GM12878 (cell line): ENCODE data around the gene AMTN. TPM values are rescaled to one million over a fixed set of nuclear protein-coding genes. Genes with fewer than 3 reads are reported as not detected.

Experiments
- ATAC-seq: fragments of 200-7000 bp; cut with Tn5 transposase; 3 replicates; pipeline ENCODE4 v1.9.1; 2020; ENCODE audit warnings: mild to moderate bottlenecking, moderate library complexity
- BruUV-seq: library from RNA; stranded (reverse); fragments of 400-500 nt; replicated peaks from 2 replicates; lab custom pipeline; 2021; lab: Mats Ljungman, UMichigan
- CTCF ChIA-PET: fragments of 300-600 bp; sonication (Branson Sonifier 250); formaldehyde crosslinking; extraction: SDS; loops from one replicate; lab custom pipeline; 2021; ENCODE audit warnings: inconsistent platforms; lab: Yijun Ruan, JAX
- POLR2A ChIA-PET: fragments of 350-600 bp; formaldehyde crosslinking; extraction: SDS; loops from one replicate; lab custom pipeline; 2021; ENCODE audit warnings: inconsistent platforms; lab: Charles Lee
- RAD21 ChIA-PET: fragments of 300-600 bp; sonication (Branson Sonifier 250); formaldehyde crosslinking; loops from one replicate; lab custom pipeline; 2023; ENCODE audit warnings: antibody characterized with exemption; ENCODE audit not compliant: unreplicated experiment; lab: Charles Lee
- SMC1A ChIA-PET: fragments of 300-600 bp; sonication (Branson Sonifier 250); formaldehyde crosslinking; loops from one replicate; lab custom pipeline; 2023; ENCODE audit not compliant: unreplicated experiment, uncharacterized antibody; lab: Charles Lee
- DNase-seq: peaks from one replicate; pipeline ENCODE4 v3.0.0-alpha.2; 2011; ENCODE audit warnings: low read depth, low spot score
- FAIRE-seq: peaks from 3 replicates; lab custom pipeline; 2011; peaks lifted over from hg19 to GRCh38; lab: Jason Lieb, UNC
- H2AFZ ChIP-seq: 2 replicates; pipeline ENCODE4 v1.6.0; 2011; ENCODE audit warnings: low read depth, low read length, control low read depth; ENCODE audit not compliant: control insufficient read depth
- H3K27ac ChIP-seq: 2 replicates; pipeline ENCODE4 v1.5.1; 2011; ENCODE audit warnings: control low read depth; ENCODE audit not compliant: control insufficient read depth, insufficient read depth
- H3K27me3 ChIP-seq, 2 experiments: replicated peaks in 1 of 2; 2 replicates each; pipeline versions ENCODE4 v1.6.0 to v1.6.1; 2011; ENCODE audit warnings: low read length in 1 of 2; ENCODE audit not compliant: control insufficient read depth in 2 of 2, insufficient read depth in 2 of 2
- H3K36me3 ChIP-seq, 2 experiments: 2 replicates each; pipeline ENCODE4 v1.5.1; 2011; ENCODE audit warnings: low read length in 1 of 2; ENCODE audit not compliant: control insufficient read depth in 2 of 2, insufficient read depth in 2 of 2
- H3K4me1 ChIP-seq: 2 replicates; pipeline ENCODE4 v1.6.1; 2011; ENCODE audit warnings: mild to moderate bottlenecking, low read length, moderate library complexity, mixed read lengths; ENCODE audit not compliant: control insufficient read depth, insufficient read depth
- H3K4me2 ChIP-seq: 2 replicates; pipeline ENCODE4 v1.6.0; 2011; ENCODE audit warnings: control low read depth; ENCODE audit not compliant: control insufficient read depth, insufficient read depth
- H3K4me3 ChIP-seq: fragments of 200-600 bp; sonication (generic); 2 replicates; pipeline ENCODE4 v1.5.1; 2016
- H3K79me2 ChIP-seq: 2 replicates; pipeline ENCODE4 v1.6.0; 2011; ENCODE audit warnings: low read length; ENCODE audit not compliant: control insufficient read depth, insufficient read depth
- H3K9ac ChIP-seq: 2 replicates; pipeline ENCODE4 v1.8.0; 2011; ENCODE audit warnings: low read length, control low read depth, mixed read lengths; ENCODE audit not compliant: control insufficient read depth, insufficient read depth
- H3K9me3 ChIP-seq: replicated peaks from 3 replicates; pipeline ENCODE4 v1.5.1; 2011; ENCODE audit warnings: mild to moderate bottlenecking, low read length; ENCODE audit not compliant: control insufficient read depth, insufficient read depth
- H4K20me1 ChIP-seq: 2 replicates; pipeline ENCODE4 v1.6.0; 2011; ENCODE audit not compliant: control insufficient read depth, insufficient read depth
- CTCF ChIP-seq, 3 experiments: IDR thresholded peaks in 2 of 3; conservative IDR thresholded peaks in 1 of 3; 2 replicates each; pipeline ENCODE4 v1.5.1; 2011; ENCODE audit warnings: low read depth in 3 of 3, low read length in 3 of 3, mild to moderate bottlenecking in 3 of 3, control low read depth in 2 of 3, moderate library complexity in 2 of 3, inconsistent platforms in 1 of 3, mixed read lengths in 1 of 3; ENCODE audit not compliant: control insufficient read depth in 2 of 3, insufficient read depth in 1 of 3; ENCODE audit errors: extremely low read depth in 1 of 3
- RAD21 ChIP-seq: IDR thresholded peaks from 2 replicates; pipeline ENCODE4 v1.6.1; 2011; ENCODE audit warnings: mild to moderate bottlenecking, low read depth, low read length, moderate library complexity; ENCODE audit not compliant: insufficient read depth
- SMC3 ChIP-seq: IDR thresholded peaks from 2 replicates; pipeline ENCODE4 v1.6.1; 2011; ENCODE audit warnings: low read length, improper control_type of control experiment, borderline replicate concordance
- WGBS: methylation state at CpG from one replicate; pipeline ENCODE4 v1.1.6; 2016; ENCODE audit warnings: low lambda C conversion rate; ENCODE audit not compliant: insufficient replicate concordance, insufficient coverage; ENCODE audit errors: missing lambda C conversion rate; 5-methylcytosine and 5-hydroxymethylcytosine counted together
- in situ Hi-C: fragments of 300-500 bp; cut with MboI; formaldehyde crosslinking; loops from 9 replicates; pipeline ENCODE4 v1.14.3; 2018; ENCODE audit warnings: mixed read lengths
- intact Hi-C: fragments of 100-400 bp; cut with micrococcal nuclease; formaldehyde crosslinking; loops from one replicate; pipeline ENCODE4 v1.14.2; 2022; ENCODE audit not compliant: unreplicated experiment
- polyA plus RNA-seq, 11 experiments: library from polyadenylated mRNA; depleted of rRNA in 4 of 11; unstranded in 6 of 11; stranded (reverse) in 5 of 11; fragments of >200 nt; fragmentation: Nextera tagmentation in 4 of 11; fragmentation: Illumina TruSeq in 1 of 11; extraction: Ambion mirVana in 4 of 11; extraction: Trizol in 1 of 11; gene quantifications; 1 replicate in 1 of 11; 2 replicates in 10 of 11; pipeline versions ENCODE4 v1.2.1 to v1.2.3, GENCODE V29; 2011 to 2016; ENCODE audit warnings: inconsistent platforms in 2 of 11, missing spikeins in 2 of 11, low read depth in 1 of 11
- total RNA-seq, 4 experiments: library from RNA; depleted of rRNA in 3 of 4; stranded (reverse); fragments of >200 nt in 3 of 4; fragmentation: Illumina TruSeq in 1 of 4; extraction: Trizol in 1 of 4; gene quantifications; 2 replicates each; pipeline versions ENCODE4 v1.2.1 to v1.2.3, GENCODE V29; 2013 to 2021
- TF ChIP-seq, protein P1 (sequence below): IDR thresholded peaks from 2 replicates; pipeline ENCODE4 v1.6.1; 2012; ENCODE audit warnings: mild to moderate bottlenecking, low read depth, low read length

AMTN gene
- total and polyA plus RNA-seq, 10 of the 15 experiments (the other 5 are each of a cell fraction or from before 2014, with no cell fraction given), result not detected

- intact Hi-C loops, result loop anchor here (2.0 to 10.0 kb wide), 5 partner anchors 55 to 867 kb away; no protein-coding TSS in a partner anchor
- ChIA-PET CTCF (interaction anchor here (0.7 to 3.1 kb wide), 15 partner anchors 9 to 678 kb away, joined by 3 to 8 read pairs (median 4); no protein-coding TSS in a partner anchor), POLR2A (no interaction called here), RAD21 (interaction anchor here (0.6 to 1.9 kb wide), 4 partner anchors 35 to 376 kb away, joined by 3 to 5 read pairs (median 4); no protein-coding TSS in a partner anchor), SMC1A (interaction anchor here (0.9 to 1.2 kb wide), 4 partner anchors 52 to 624 kb away, joined by 3 read pairs; no protein-coding TSS in a partner anchor)
- Histone ChIP-seq H2AFZ (no peak overlapping the region), H3K27ac (no peak overlapping the region), H4K20me1 (no peaks in the 10 kb centered on the region), H3K9me3 (no peaks in the 10 kb centered on the region), H3K9ac (no peak overlapping the region), H3K4me2 (no peak overlapping the region), H3K4me3 (no peak overlapping the region), H3K27me3 (no peaks in the 10 kb centered on the region)
- FAIRE-seq, result peak; percentile 78
- WGBS, result 50% methylated on average over 2 of the region's 2 CpGs
- in situ Hi-C loops, result no loop called here
- TF ChIP-seq, protein P1, sequence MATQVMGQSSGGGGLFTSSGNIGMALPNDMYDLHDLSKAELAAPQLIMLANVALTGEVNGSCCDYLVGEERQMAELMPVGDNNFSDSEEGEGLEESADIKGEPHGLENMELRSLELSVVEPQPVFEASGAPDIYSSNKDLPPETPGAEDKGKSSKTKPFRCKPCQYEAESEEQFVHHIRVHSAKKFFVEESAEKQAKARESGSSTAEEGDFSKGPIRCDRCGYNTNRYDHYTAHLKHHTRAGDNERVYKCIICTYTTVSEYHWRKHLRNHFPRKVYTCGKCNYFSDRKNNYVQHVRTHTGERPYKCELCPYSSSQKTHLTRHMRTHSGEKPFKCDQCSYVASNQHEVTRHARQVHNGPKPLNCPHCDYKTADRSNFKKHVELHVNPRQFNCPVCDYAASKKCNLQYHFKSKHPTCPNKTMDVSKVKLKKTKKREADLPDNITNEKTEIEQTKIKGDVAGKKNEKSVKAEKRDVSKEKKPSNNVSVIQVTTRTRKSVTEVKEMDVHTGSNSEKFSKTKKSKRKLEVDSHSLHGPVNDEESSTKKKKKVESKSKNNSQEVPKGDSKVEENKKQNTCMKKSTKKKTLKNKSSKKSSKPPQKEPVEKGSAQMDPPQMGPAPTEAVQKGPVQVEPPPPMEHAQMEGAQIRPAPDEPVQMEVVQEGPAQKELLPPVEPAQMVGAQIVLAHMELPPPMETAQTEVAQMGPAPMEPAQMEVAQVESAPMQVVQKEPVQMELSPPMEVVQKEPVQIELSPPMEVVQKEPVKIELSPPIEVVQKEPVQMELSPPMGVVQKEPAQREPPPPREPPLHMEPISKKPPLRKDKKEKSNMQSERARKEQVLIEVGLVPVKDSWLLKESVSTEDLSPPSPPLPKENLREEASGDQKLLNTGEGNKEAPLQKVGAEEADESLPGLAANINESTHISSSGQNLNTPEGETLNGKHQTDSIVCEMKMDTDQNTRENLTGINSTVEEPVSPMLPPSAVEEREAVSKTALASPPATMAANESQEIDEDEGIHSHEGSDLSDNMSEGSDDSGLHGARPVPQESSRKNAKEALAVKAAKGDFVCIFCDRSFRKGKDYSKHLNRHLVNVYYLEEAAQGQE, result no peak
- TF ChIP-seq RAD21 (peak; percentile 82), CTCF (IDR thresholded peaks at IDR 0.05 in 2 of 3, conservative IDR thresholded peaks at IDR 0.05 in 1 of 3; ENCODE audit: control insufficient read depth in 2 of 3, extremely low read depth in 1 of 3, insufficient read depth in 1 of 3, low read depth in 3 of 3, low read length in 3 of 3) (peak; percentile 62 to 67 (median 67)), SMC3 (peak; percentile 59; the same call in 1 of the 2 replicates)
- TF ChIP-seq, all 136 proteins: peak for 3
- H3K36me3 ChIP-seq, result no peaks in the 10 kb centered on the region
- DNase-seq, result no peak
- H3K79me2 ChIP-seq, result no peaks in the 10 kb centered on the region
- no TSS peak for BruUV-seq
- H3K4me1 ChIP-seq, result no peaks in the 10 kb centered on the region
- peak; percentile 84 for ATAC-seq
Observed at GRCh38 chr4:70559211-70559830, 41.0 kb downstream of the AMTN start.
